IMR-90 (cell line): Measurements from ENCODE around the gene TJP1. TPM values are rescaled to one million over a fixed set of nuclear protein-coding genes. Genes with fewer than 3 reads are reported as not detected.
A peak's percentile ranks its signal among the peaks of the same experiment; 100 is the strongest.

Experiments
- ATAC-seq: fragments of 200-7000 bp; cut with Tn5 transposase; 2 replicates; pipeline ENCODE4 v1.9.1; 2020; ENCODE audit warnings: low read depth, mild to moderate bottlenecking, moderate library complexity
- BruUV-seq: library from RNA; stranded (reverse); fragments of 400-500 nt; replicated peaks from 2 replicates; lab custom pipeline; 2021; lab: Mats Ljungman, UMichigan
- CTCF ChIA-PET: fragments of 300-600 bp; formaldehyde crosslinking; extraction: SDS; loops from one replicate; lab custom pipeline; 2021; ENCODE audit warnings: antibody characterized with exemption; lab: Yijun Ruan, JAX
- POLR2A ChIA-PET: fragments of 300-600 bp; sonication (Branson Sonifier 250); formaldehyde crosslinking; loops from one replicate; lab custom pipeline; 2022; ENCODE audit warnings: antibody characterized with exemption; ENCODE audit not compliant: unreplicated experiment; lab: Charles Lee
- DNase-seq: peaks from one replicate; pipeline ENCODE4 v3.0.0; 2013
- H2AFZ ChIP-seq: replicated peaks from 2 replicates; pipeline ENCODE3; 2013; ENCODE audit warnings: low read length, mild to moderate bottlenecking; ENCODE audit not compliant: poor library complexity
- H2AK5ac ChIP-seq: 2 replicates; pipeline ENCODE4 v1.6.1; 2013; ENCODE audit warnings: low read depth, low read length, inconsistent platforms
- H2AK9ac ChIP-seq: replicated peaks from 2 replicates; pipeline ENCODE3; 2013; ENCODE audit warnings: mild to moderate bottlenecking, low read depth, low read length, moderate library complexity; ENCODE audit not compliant: poor library complexity
- H2BK120ac ChIP-seq: 2 replicates; pipeline ENCODE4 v1.6.1; 2013; ENCODE audit warnings: low read depth, low read length, inconsistent platforms
- H2BK15ac ChIP-seq: 3 replicates; pipeline ENCODE4 v1.6.1; 2013; ENCODE audit warnings: low read depth, low read length, inconsistent platforms
- H2BK20ac ChIP-seq: 2 replicates; pipeline ENCODE4 v1.6.1; 2013; ENCODE audit warnings: low read depth, mild to moderate bottlenecking, inconsistent platforms, low read length, moderate library complexity
- H2BK5ac ChIP-seq: 2 replicates; pipeline ENCODE4 v1.6.1; 2013; ENCODE audit warnings: mild to moderate bottlenecking, low read depth, low read length, inconsistent platforms; ENCODE audit not compliant: poor library complexity, severe bottlenecking
- H3K14ac ChIP-seq: replicated peaks from 2 replicates; pipeline ENCODE4 v1.6.1; 2013; ENCODE audit warnings: low read depth, low read length, inconsistent platforms
- H3K18ac ChIP-seq: 2 replicates; pipeline ENCODE4 v1.6.1; 2013; ENCODE audit warnings: low read depth, low read length, control low read depth
- H3K23ac ChIP-seq: 2 replicates; pipeline ENCODE4 v1.6.1; 2013; ENCODE audit warnings: low read depth, low read length, inconsistent platforms
- H3K27ac ChIP-seq: 2 replicates; pipeline ENCODE4 v1.5.1; 2013; ENCODE audit warnings: mild to moderate bottlenecking, control low read depth, low read length; ENCODE audit not compliant: insufficient read depth
- H3K27me3 ChIP-seq: 2 replicates; pipeline ENCODE4 v1.6.1; 2013; ENCODE audit warnings: low read length; ENCODE audit not compliant: control insufficient read depth, insufficient read depth
- H3K36me3 ChIP-seq: 2 replicates; pipeline ENCODE4 v1.6.1; 2013; ENCODE audit warnings: low read length, mixed read lengths; ENCODE audit not compliant: control insufficient read depth, insufficient read depth
- H3K4ac ChIP-seq: 2 replicates; pipeline ENCODE4 v1.6.1; 2013; ENCODE audit warnings: low read depth, low read length, inconsistent platforms
- H3K4me1 ChIP-seq: 2 replicates; pipeline ENCODE4 v1.6.1; 2013; ENCODE audit warnings: low read length, mixed read lengths; ENCODE audit not compliant: control insufficient read depth, insufficient read depth
- H3K4me2 ChIP-seq: 2 replicates; pipeline ENCODE4 v1.6.1; 2013; ENCODE audit warnings: low read depth, mild to moderate bottlenecking, control low read depth, low read length, moderate library complexity
- H3K4me3 ChIP-seq: 2 replicates; pipeline ENCODE4 v1.5.1; 2013; ENCODE audit warnings: low read depth, mild to moderate bottlenecking, control low read depth, low read length, moderate library complexity; ENCODE audit not compliant: insufficient read depth
- H3K56ac ChIP-seq: 2 replicates; pipeline ENCODE4 v1.6.1; 2013; ENCODE audit warnings: low read length, inconsistent platforms; ENCODE audit not compliant: insufficient read depth; ENCODE audit errors: extremely low read depth
- H3K79me1 ChIP-seq, 2 experiments: 2 replicates each; pipeline ENCODE4 v1.6.1; 2013; ENCODE audit warnings: low read length in 2 of 2, inconsistent platforms in 1 of 2, low read depth in 1 of 2
- H3K9ac ChIP-seq: 2 replicates; pipeline ENCODE4 v1.6.1; 2013; ENCODE audit warnings: low read depth, low read length, control low read depth
- H3K9me1 ChIP-seq: 2 replicates; pipeline ENCODE4 v1.6.1; 2013; ENCODE audit warnings: low read length, inconsistent platforms; ENCODE audit not compliant: insufficient read depth
- H3K9me3 ChIP-seq: 2 replicates; pipeline ENCODE4 v1.6.1; 2013; ENCODE audit warnings: low read length; ENCODE audit not compliant: control insufficient read depth, insufficient read depth
- H4K20me1 ChIP-seq: 2 replicates; pipeline ENCODE4 v1.6.1; 2013; ENCODE audit warnings: low read length, inconsistent platforms; ENCODE audit not compliant: insufficient read depth
- H4K5ac ChIP-seq: 2 replicates; pipeline ENCODE4 v1.6.1; 2013; ENCODE audit warnings: mild to moderate bottlenecking, low read depth, low read length, control low read depth
- H4K8ac ChIP-seq, 2 experiments: 2 replicates each; pipeline ENCODE4 v1.6.1; 2013; ENCODE audit warnings: low read depth in 2 of 2, low read length in 2 of 2, control low read depth in 1 of 2, inconsistent platforms in 1 of 2
- H4K91ac ChIP-seq: 2 replicates; pipeline ENCODE4 v1.6.1; 2013; ENCODE audit warnings: low read depth, low read length, inconsistent platforms; ENCODE audit not compliant: insufficient read depth
- CTCF ChIP-seq: conservative IDR thresholded peaks from 2 replicates; pipeline ENCODE4 v1.5.1; 2012; ENCODE audit warnings: mild to moderate bottlenecking, low read depth, low read length, improper control_type of control experiment
- POLR2A ChIP-seq: IDR thresholded peaks from 2 replicates; pipeline ENCODE4 v1.6.1; 2012; ENCODE audit warnings: mild to moderate bottlenecking, low read depth, low read length
- USF2 ChIP-seq: fragments of 150-350 bp; IDR thresholded peaks from 2 replicates; pipeline ENCODE4 v1.6.1; 2017; ENCODE audit warnings: mild to moderate bottlenecking, antibody characterized with exemption, low read length, low read depth
- WGBS, 2 experiments: methylation state at CpG; one replicate each; pipeline versions ENCODE4 v1.1.5 to v1.1.7; 2013; ENCODE audit warnings: missing lambda C conversion rate in 2 of 2; ENCODE audit not compliant: insufficient read length in 1 of 2; ENCODE audit errors: extremely low coverage in 2 of 2; 5-methylcytosine and 5-hydroxymethylcytosine counted together
- dilution Hi-C: fragments of 300-500 bp; cut with HindIII; formaldehyde crosslinking; loops from one replicate; pipeline ENCODE4 v1.14.3; 2018; ENCODE audit warnings: low sequenced_read_pairs; ENCODE audit not compliant: unreplicated experiment
- in situ Hi-C: fragments of 300-500 bp; cut with MboI; formaldehyde crosslinking; loops from 3 replicates; pipeline ENCODE4 v1.14.3; 2019; ENCODE audit warnings: low sequenced_read_pairs, inconsistent platforms, mixed read lengths
- intact Hi-C: fragments of 100-400 bp; cut with micrococcal nuclease; formaldehyde crosslinking; loops from 2 replicates; pipeline ENCODE4 v1.10.0; 2022
- polyA plus RNA-seq, 3 experiments: library from polyadenylated mRNA; depleted of rRNA; stranded (reverse); fragments of >200 nt; gene quantifications; 2 replicates each; pipeline ENCODE4 v1.2.3, GENCODE V29; 2012; ENCODE audit warnings: low replicate concordance in 1 of 3
- total RNA-seq: library from RNA; depleted of rRNA; stranded (reverse); fragments of >200 nt; gene quantifications from 2 replicates; pipeline ENCODE4 v1.2.3, GENCODE V29; 2012

The TJP1 gene
- total and polyA plus RNA-seq, 2 of the 4 experiments (the other 2 are of a cell fraction) = 42.2 to 43.4 TPM

- Histone ChIP-seq H2BK120ac (no peak overlapping the region), H4K5ac (no peak overlapping the region), H3K4ac (no peak overlapping the region), H2BK5ac (no peak overlapping the region), H3K4me2 (no peak overlapping the region), H3K18ac (no peak overlapping the region), H3K56ac (no peak overlapping the region), H3K23ac (peak overlapping the region; percentile 52; the same call in 1 of the 2 replicates), H2AK5ac (no peak overlapping the region), H3K9ac (no peak overlapping the region), H3K9me1 (peaks cover 9% of the 10 kb centered on the region), H2AFZ (no peak overlapping the region), H3K27ac (no peak overlapping the region), H4K8ac (no peak overlapping the region; a peak in 1 of 4 replicates), H3K4me1 (peaks cover 8% of the 10 kb centered on the region; the same call in 1 of the 2 replicates), H3K27me3 (no peaks in the 10 kb centered on the region), H2BK15ac (no peak overlapping the region), H3K4me3 (no peak overlapping the region), H3K14ac (no peak overlapping the region), H3K79me1 (peaks cover 22 to 73% of the 10 kb centered on the region in 2 experiments), H3K9me3 (no peaks in the 10 kb centered on the region), H4K91ac (no peak overlapping the region), H4K20me1 (peaks cover 79% of the 10 kb centered on the region), H2AK9ac (no peak overlapping the region), H2BK20ac (no peak overlapping the region), H3K36me3 (no peaks in the 10 kb centered on the region)
- no TSS peak for BruUV-seq
- DNase-seq = no peak
- 0% methylated on average over 1 of the region's 4 CpGs; no CpG with 5 or more reads in 1 of the 2 experiments for WGBS, 2 experiments
- ChIA-PET CTCF (interaction anchor here (2.0 kb wide), 1 partner anchor 120 kb away, joined by 8 read pairs; no protein-coding TSS in a partner anchor), POLR2A (no interaction called here)
- in situ Hi-C loops (no loop called here), dilution Hi-C loops (no loop called here), intact Hi-C loops (loop anchor here (2.0 to 5.0 kb wide), 2 partner anchors 13 to 38 kb away; no protein-coding TSS in a partner anchor)
- TF ChIP-seq POLR2A (no peak), USF2 (no peak), CTCF (no peak)
- no peak for ATAC-seq
Measured at GRCh38 chr15:29805708-29806104, 16.6 kb downstream of the TJP1 start.
